ENCODE results near the gene SLC22A2. TPM values are rescaled to one million over a fixed set of nuclear protein-coding genes. Genes with fewer than 3 reads are reported as not detected.

Gene SLC22A2
- total RNA-seq, 1 donor from 2014 or later = not detected

DNA sequence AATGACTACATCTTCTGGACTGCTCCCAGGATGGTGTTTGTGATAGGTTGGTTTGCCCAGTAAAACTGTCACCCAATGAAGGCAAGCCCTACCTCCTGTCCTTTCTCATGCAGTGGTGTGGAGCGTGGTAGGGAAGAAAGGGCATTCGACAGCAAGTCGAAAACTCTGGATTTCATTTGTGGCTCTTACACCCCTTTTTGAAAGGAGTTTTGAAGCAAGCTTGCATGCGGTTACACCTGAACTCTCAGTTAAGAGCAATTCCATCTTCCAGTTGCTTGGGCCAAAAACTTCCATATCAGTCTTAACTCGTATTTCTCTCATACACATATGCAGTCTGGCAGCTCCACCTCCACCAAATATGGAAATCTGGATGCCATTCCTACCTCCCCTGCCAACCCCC lies 19.7 kb upstream of the SLC22A2 start:
- Mint-ChIP-seq H3K4me3 (ENCODE audit: unreplicated experiment) (no peak overlapping the region), H3K4me1 (ENCODE audit: low read depth) (peaks cover 3% of the 10 kb centered on the region), H3K9me3 (ENCODE audit: low read depth) (peaks cover 7% of the 10 kb centered on the region), H3K27me3 (ENCODE audit: low read depth) (peaks cover 6% of the 10 kb centered on the region), H3K27ac (ENCODE audit: unreplicated experiment) (no peak overlapping the region), H3K36me3 (ENCODE audit: low read depth) (no peaks in the 10 kb centered on the region)
- TF ChIP-seq CTCF (IDR thresholded peaks at IDR 0.05) = no peak
- DNase-seq (ENCODE audit: low spot score) = no peak

DNA sequence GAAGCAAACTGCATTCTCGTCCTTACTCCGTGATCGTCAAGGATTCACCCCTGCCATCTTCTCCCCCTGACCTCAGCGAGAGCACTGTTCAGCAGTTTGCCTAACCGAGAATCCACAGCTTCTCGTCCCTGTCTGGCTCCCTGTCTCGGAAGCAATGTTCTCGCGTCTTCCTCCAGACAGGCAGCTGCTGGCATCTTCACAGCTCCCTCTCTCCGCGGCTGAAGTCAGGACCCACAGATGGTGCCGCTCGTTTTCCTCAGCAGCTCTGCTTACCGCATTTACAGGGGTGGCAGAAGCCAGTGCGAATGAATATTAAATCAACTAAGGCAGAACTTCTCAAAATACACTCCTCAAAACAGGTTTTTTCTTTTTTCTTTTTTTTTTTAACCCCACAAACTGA lies 18.9 kb upstream of the SLC22A2 start:
- Mint-ChIP-seq H3K4me3 (ENCODE audit: unreplicated experiment) (no peak overlapping the region), H3K9me3 (ENCODE audit: low read depth) (peaks cover 7% of the 10 kb centered on the region), H3K27ac (ENCODE audit: unreplicated experiment) (no peak overlapping the region), H3K27me3 (ENCODE audit: low read depth) (peaks cover under 1% of the 10 kb centered on the region), H3K4me1 (ENCODE audit: low read depth) (peaks cover 3% of the 10 kb centered on the region), H3K36me3 (ENCODE audit: low read depth) (no peaks in the 10 kb centered on the region)
- no peak for DNase-seq (ENCODE audit: low spot score)
- TF ChIP-seq CTCF (IDR thresholded peaks at IDR 0.05) = no peak

DNA sequence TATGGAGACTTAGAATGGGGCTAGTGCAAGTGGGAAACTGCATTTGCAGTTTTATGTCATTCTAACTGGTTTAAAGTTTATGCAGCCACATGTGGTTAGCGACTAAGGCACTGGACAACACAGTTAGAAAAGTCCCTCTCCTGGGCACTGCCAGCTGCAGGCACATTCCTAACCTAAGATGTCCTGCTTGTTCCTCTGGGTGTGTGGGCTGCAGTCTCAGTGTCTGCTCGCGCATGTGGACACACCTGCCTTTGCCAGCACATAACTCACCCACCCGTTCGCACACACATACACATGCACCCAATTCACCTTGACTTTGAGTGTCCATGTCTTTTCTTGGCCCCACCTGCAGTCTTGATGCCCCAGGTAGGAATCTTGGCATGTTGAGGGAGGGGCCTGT lies 18.5 kb upstream of the SLC22A2 start:
- no peaks in the 10 kb centered on the region for H3K36me3 Mint-ChIP-seq (ENCODE audit: low read depth)
- DNase-seq (ENCODE audit: low spot score) = no peak
- TF ChIP-seq CTCF (IDR thresholded peaks at IDR 0.05) = no peak
- peaks cover 3% of the 10 kb centered on the region for H3K4me1 Mint-ChIP-seq (ENCODE audit: low read depth)
- H3K4me3 Mint-ChIP-seq (ENCODE audit: unreplicated experiment) = no peak overlapping the region
- H3K27ac Mint-ChIP-seq (ENCODE audit: unreplicated experiment) = no peak overlapping the region
- H3K9me3 Mint-ChIP-seq (ENCODE audit: low read depth) = peaks cover 7% of the 10 kb centered on the region
- no peaks in the 10 kb centered on the region for H3K27me3 Mint-ChIP-seq (ENCODE audit: low read depth)

GRCh38 chr6:160276126-160276525 lies 17.5 kb upstream of the SLC22A2 start:
- Mint-ChIP-seq H3K4me3 (ENCODE audit: unreplicated experiment) (no peak overlapping the region), H3K27ac (ENCODE audit: unreplicated experiment) (no peak overlapping the region), H3K27me3 (ENCODE audit: low read depth) (no peaks in the 10 kb centered on the region)

GRCh38 chr6:160275511-160276003 lies 16.9 kb upstream of the SLC22A2 start:
- Mint-ChIP-seq H3K27me3 (ENCODE audit: low read depth) (no peaks in the 10 kb centered on the region), H3K4me1 (ENCODE audit: low read depth) (peaks cover 3% of the 10 kb centered on the region), H3K27ac (ENCODE audit: unreplicated experiment) (no peak overlapping the region), H3K9me3 (ENCODE audit: low read depth) (peaks cover 7% of the 10 kb centered on the region), H3K36me3 (ENCODE audit: low read depth) (no peaks in the 10 kb centered on the region), H3K4me3 (ENCODE audit: unreplicated experiment) (no peak overlapping the region)
- DNase-seq (ENCODE audit: low spot score) = no peak
- TF ChIP-seq CTCF (IDR thresholded peaks at IDR 0.05) = no peak

More at GRCh38 chr6:160276126-160276525, 17.5 kb upstream of the SLC22A2 start:
- Mint-ChIP-seq H3K4me1 (ENCODE audit: low read depth) (peaks cover 3% of the 10 kb centered on the region), H3K9me3 (ENCODE audit: low read depth) (peaks cover 7% of the 10 kb centered on the region), H3K36me3 (ENCODE audit: low read depth) (no peaks in the 10 kb centered on the region)
- no peak for DNase-seq (ENCODE audit: low spot score)
- TF ChIP-seq CTCF (IDR thresholded peaks at IDR 0.05) = no peak

Measured in chondrocyte (in vitro differentiated cells).